Activated naive CD4-positive, alpha-beta T cell treated with anti-CD3 and anti-CD28 coated beads, Interleukin-2, amount 50 U/mL, for 24 hours (primary cell): ENCODE results near the gene COX5B.
A peak's percentile ranks its signal among the peaks of the same experiment; 100 is the strongest.
"Not testable (repeated sequence)": the region's sequence is repeated elsewhere in the genome, so short reads cannot be mapped to it uniquely, and the experiment has no call there.

Experiments
- H3K27ac Mint-ChIP-seq: one replicate; pipeline ENCODE4 v1.8.0; 2021; ENCODE audit warnings: mild to moderate bottlenecking, mixed read lengths
- H3K27me3 Mint-ChIP-seq: one replicate; pipeline ENCODE4 v1.8.0; 2021; ENCODE audit warnings: mixed read lengths
- H3K36me3 Mint-ChIP-seq: one replicate; pipeline ENCODE4 v1.8.0; 2021; ENCODE audit warnings: mixed read lengths
- H3K4me1 Mint-ChIP-seq: one replicate; pipeline ENCODE4 v1.8.0; 2021; ENCODE audit warnings: mixed read lengths
- H3K4me3 Mint-ChIP-seq: one replicate; pipeline ENCODE4 v1.8.0; 2021; ENCODE audit warnings: mild to moderate bottlenecking, mixed read lengths
- H3K9me3 Mint-ChIP-seq: one replicate; pipeline ENCODE4 v1.8.0; 2021; ENCODE audit warnings: mixed read lengths

Gene COX5B

GRCh38 chr2:97645695-97646629 lies at the start of gene COX5B:
Gene COX5B (plus strand): TSS chr2:97646062. CDS start chr2:97646087, 25 bp downstream.
- no peaks in the 10 kb centered on the region for H3K27me3 Mint-ChIP-seq
- peak within 1 kb of the TSS; percentile 88 for H3K4me3 Mint-ChIP-seq
- H3K4me1 Mint-ChIP-seq: peaks cover 27% of the 10 kb centered on the region
- peak within 1 kb of the TSS; percentile 92 for H3K27ac Mint-ChIP-seq
- H3K9me3 Mint-ChIP-seq: no peaks in the 10 kb centered on the region
- H3K36me3 Mint-ChIP-seq: peaks cover 13% of the 10 kb centered on the region

GRCh38 chr2:97596180-97596579 lies 49.7 kb upstream of the COX5B start:
- not testable (repeated sequence) for H3K4me3 Mint-ChIP-seq, H3K4me1 Mint-ChIP-seq, H3K9me3 Mint-ChIP-seq, H3K27me3 Mint-ChIP-seq, H3K36me3 Mint-ChIP-seq, H3K27ac Mint-ChIP-seq

GRCh38 chr2:97601537-97601936 lies 44.3 kb upstream of the COX5B start:
- H3K4me3 Mint-ChIP-seq, H3K36me3 Mint-ChIP-seq, H3K9me3 Mint-ChIP-seq, H3K27me3 Mint-ChIP-seq, H3K27ac Mint-ChIP-seq: not testable (repeated sequence)
- H3K4me1 Mint-ChIP-seq: peaks cover 13% of the 10 kb centered on the region

- peaks cover 13% of the 10 kb centered on the region for H3K4me1 Mint-ChIP-seq
- not testable (repeated sequence) for H3K9me3 Mint-ChIP-seq, H3K27ac Mint-ChIP-seq, H3K27me3 Mint-ChIP-seq, H3K36me3 Mint-ChIP-seq, H3K4me3 Mint-ChIP-seq
Observed at GRCh38 chr2:97605109-97605508, 40.8 kb upstream of the COX5B start.

- H3K36me3 Mint-ChIP-seq, H3K27ac Mint-ChIP-seq, H3K27me3 Mint-ChIP-seq, H3K4me3 Mint-ChIP-seq, H3K9me3 Mint-ChIP-seq: not testable (repeated sequence)
- H3K4me1 Mint-ChIP-seq: peaks cover 12% of the 10 kb centered on the region
Observed at GRCh38 chr2:97605524-97606339, 40.1 kb upstream of the COX5B start.

- H3K27me3 Mint-ChIP-seq, H3K4me1 Mint-ChIP-seq, H3K9me3 Mint-ChIP-seq, H3K4me3 Mint-ChIP-seq, H3K36me3 Mint-ChIP-seq: not testable (repeated sequence)
- peak overlapping the region; percentile 41 for H3K27ac Mint-ChIP-seq
Observed at GRCh38 chr2:97608745-97609144, 37.1 kb upstream of the COX5B start.

GRCh38 chr2:97611895-97612294 lies 34.0 kb upstream of the COX5B start:
- H3K4me3 Mint-ChIP-seq, H3K27ac Mint-ChIP-seq, H3K9me3 Mint-ChIP-seq, H3K27me3 Mint-ChIP-seq, H3K4me1 Mint-ChIP-seq, H3K36me3 Mint-ChIP-seq: not testable (repeated sequence)

GRCh38 chr2:97615746-97616145 lies 30.1 kb upstream of the COX5B start:
- H3K4me1 Mint-ChIP-seq, H3K27ac Mint-ChIP-seq, H3K36me3 Mint-ChIP-seq, H3K9me3 Mint-ChIP-seq, H3K27me3 Mint-ChIP-seq, H3K4me3 Mint-ChIP-seq: not testable (repeated sequence)

- no peaks in the 10 kb centered on the region for H3K36me3 Mint-ChIP-seq
- H3K27me3 Mint-ChIP-seq: no peaks in the 10 kb centered on the region
- H3K27ac Mint-ChIP-seq: no peak overlapping the region
- no peaks in the 10 kb centered on the region for H3K9me3 Mint-ChIP-seq
- H3K4me3 Mint-ChIP-seq: no peak overlapping the region
- no peaks in the 10 kb centered on the region for H3K4me1 Mint-ChIP-seq
Observed at GRCh38 chr2:97617911-97618310, 28.0 kb upstream of the COX5B start.

GRCh38 chr2:97618939-97619827 lies 26.7 kb upstream of the COX5B start:
- H3K36me3 Mint-ChIP-seq, H3K27me3 Mint-ChIP-seq, H3K4me3 Mint-ChIP-seq, H3K4me1 Mint-ChIP-seq, H3K9me3 Mint-ChIP-seq, H3K27ac Mint-ChIP-seq: not testable (repeated sequence)

GRCh38 chr2:97620492-97620891 lies 25.4 kb upstream of the COX5B start:
- H3K27me3 Mint-ChIP-seq, H3K9me3 Mint-ChIP-seq, H3K4me3 Mint-ChIP-seq, H3K4me1 Mint-ChIP-seq, H3K36me3 Mint-ChIP-seq, H3K27ac Mint-ChIP-seq: not testable (repeated sequence)

GRCh38 chr2:97622976-97623375 lies 22.9 kb upstream of the COX5B start:
- not testable (repeated sequence) for H3K27ac Mint-ChIP-seq, H3K27me3 Mint-ChIP-seq, H3K9me3 Mint-ChIP-seq, H3K4me1 Mint-ChIP-seq, H3K36me3 Mint-ChIP-seq, H3K4me3 Mint-ChIP-seq

- not testable (repeated sequence) for H3K36me3 Mint-ChIP-seq, H3K27me3 Mint-ChIP-seq, H3K4me1 Mint-ChIP-seq
Observed at GRCh38 chr2:97625354-97626048, 20.4 kb upstream of the COX5B start.

GRCh38 chr2:97626049-97626430 lies 19.8 kb upstream of the COX5B start:
- not testable (repeated sequence) for H3K27ac Mint-ChIP-seq, H3K4me3 Mint-ChIP-seq, H3K27me3 Mint-ChIP-seq, H3K4me1 Mint-ChIP-seq, H3K36me3 Mint-ChIP-seq, H3K9me3 Mint-ChIP-seq

More at GRCh38 chr2:97625354-97626048, 20.4 kb upstream of the COX5B start:
- not testable (repeated sequence) for H3K27ac Mint-ChIP-seq, H3K9me3 Mint-ChIP-seq, H3K4me3 Mint-ChIP-seq

GRCh38 chr2:97644023-97644717 lies 1.7 kb upstream of the COX5B start:
- H3K36me3 Mint-ChIP-seq: peaks cover 10% of the 10 kb centered on the region
- H3K27me3 Mint-ChIP-seq: no peaks in the 10 kb centered on the region
- peaks cover 24% of the 10 kb centered on the region for H3K4me1 Mint-ChIP-seq
- H3K27ac Mint-ChIP-seq: no peak overlapping the region
- H3K9me3 Mint-ChIP-seq: no peaks in the 10 kb centered on the region
- no peak overlapping the region for H3K4me3 Mint-ChIP-seq
